ENCODE results near the gene RELN. TPM values are rescaled to one million over a fixed set of nuclear protein-coding genes. Genes with fewer than 3 reads are reported as not detected.
"Not testable (repeated sequence)": the region's sequence is repeated elsewhere in the genome, so short reads cannot be mapped to it uniquely, and the experiment has no call there.

RELN gene
- total RNA-seq, 1 experiment from 2014 or later, result 0.02 TPM

- Histone ChIP-seq H3K4ac (ENCODE audit: low read depth, low read length) (no peak overlapping the region), H3K9me3 (ENCODE audit: control insufficient read depth, low read depth, low read length) (no peaks in the 10 kb centered on the region), H2BK5ac (ENCODE audit: insufficient read length, low read length) (no peak overlapping the region), H2BK15ac (ENCODE audit: low read depth, low read length) (no peak overlapping the region), H4K20me1 (ENCODE audit: control insufficient read depth, insufficient read depth, insufficient read length) (no peaks in the 10 kb centered on the region), H3K27ac (ENCODE audit: insufficient read length, low read depth, low read length) (no peak overlapping the region), H2AK5ac (ENCODE audit: insufficient read length, low read length) (no peak overlapping the region), H3K18ac (ENCODE audit: insufficient read length, low read depth, low read length) (no peak overlapping the region), H3K14ac (ENCODE audit: insufficient read depth, low read length) (no peak overlapping the region), H3K79me1 (ENCODE audit: insufficient read depth, low read depth, low read length, poor library complexity, severe bottlenecking) (no peaks in the 10 kb centered on the region), H3T11ph (ENCODE audit: low read length) (no peak overlapping the region), H3K9ac (ENCODE audit: extremely low read depth, insufficient read length, low read length) (no peak overlapping the region), H3K4me1 (ENCODE audit: insufficient read depth, low read length) (no peaks in the 10 kb centered on the region), H4K91ac (ENCODE audit: insufficient read length, low read depth, low read length) (no peak overlapping the region), H2BK20ac (ENCODE audit: low read depth, low read length, poor library complexity, severe bottlenecking) (no peak overlapping the region), H3K23ac (ENCODE audit: insufficient read length, low read depth, low read length) (no peak overlapping the region), H3K23me2 (ENCODE audit: insufficient read length, low read depth, low read length, poor library complexity, severe bottlenecking) (no peaks in the 10 kb centered on the region), H2AFZ (ENCODE audit: low read length) (no peak overlapping the region), H2BK12ac (ENCODE audit: insufficient read length, low read depth, low read length) (no peak overlapping the region), H3K4me2 (ENCODE audit: insufficient read depth, insufficient read length, low read length) (no peak overlapping the region), H4K8ac (replicated peaks; ENCODE audit: insufficient read length, low read depth, low read length) (no peak overlapping the region), H2BK120ac (ENCODE audit: low read depth, low read length, poor library complexity, severe bottlenecking) (no peak overlapping the region), H3K27me3 (ENCODE audit: insufficient read depth, low read length) (no peaks in the 10 kb centered on the region), H3K56ac (ENCODE audit: insufficient read length, low read depth, low read length) (no peak overlapping the region), H4K5ac (ENCODE audit: insufficient read length, low read depth, low read length) (no peak overlapping the region), H3K79me2 (ENCODE audit: insufficient read depth, low read length) (no peaks in the 10 kb centered on the region)
- Mint-ChIP-seq H3K9me3 (no peaks in the 10 kb centered on the region), H3K36me3 (ENCODE audit: insufficient read depth in 1 of 3, low read depth in 3 of 3) (no peaks in the 10 kb centered on the region), H3K4me1 (no peaks in the 10 kb centered on the region), H3K4me3 (no peak overlapping the region), H3K27ac (no peak overlapping the region), H3K27me3 (ENCODE audit: low read depth) (no peaks in the 10 kb centered on the region)
- DNase-seq, result no peak
- WGBS (ENCODE audit: extremely low coverage, insufficient read length, low lambda C conversion rate), result no CpG with 5 or more reads among the region's 1 CpG
- TF ChIP-seq, protein P1, sequence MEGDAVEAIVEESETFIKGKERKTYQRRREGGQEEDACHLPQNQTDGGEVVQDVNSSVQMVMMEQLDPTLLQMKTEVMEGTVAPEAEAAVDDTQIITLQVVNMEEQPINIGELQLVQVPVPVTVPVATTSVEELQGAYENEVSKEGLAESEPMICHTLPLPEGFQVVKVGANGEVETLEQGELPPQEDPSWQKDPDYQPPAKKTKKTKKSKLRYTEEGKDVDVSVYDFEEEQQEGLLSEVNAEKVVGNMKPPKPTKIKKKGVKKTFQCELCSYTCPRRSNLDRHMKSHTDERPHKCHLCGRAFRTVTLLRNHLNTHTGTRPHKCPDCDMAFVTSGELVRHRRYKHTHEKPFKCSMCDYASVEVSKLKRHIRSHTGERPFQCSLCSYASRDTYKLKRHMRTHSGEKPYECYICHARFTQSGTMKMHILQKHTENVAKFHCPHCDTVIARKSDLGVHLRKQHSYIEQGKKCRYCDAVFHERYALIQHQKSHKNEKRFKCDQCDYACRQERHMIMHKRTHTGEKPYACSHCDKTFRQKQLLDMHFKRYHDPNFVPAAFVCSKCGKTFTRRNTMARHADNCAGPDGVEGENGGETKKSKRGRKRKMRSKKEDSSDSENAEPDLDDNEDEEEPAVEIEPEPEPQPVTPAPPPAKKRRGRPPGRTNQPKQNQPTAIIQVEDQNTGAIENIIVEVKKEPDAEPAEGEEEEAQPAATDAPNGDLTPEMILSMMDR (conservative IDR thresholded peaks at IDR 0.05), result no peak
Observed at GRCh38 chr7:103912891-103913605, 76.4 kb downstream of the RELN start.

DNA sequence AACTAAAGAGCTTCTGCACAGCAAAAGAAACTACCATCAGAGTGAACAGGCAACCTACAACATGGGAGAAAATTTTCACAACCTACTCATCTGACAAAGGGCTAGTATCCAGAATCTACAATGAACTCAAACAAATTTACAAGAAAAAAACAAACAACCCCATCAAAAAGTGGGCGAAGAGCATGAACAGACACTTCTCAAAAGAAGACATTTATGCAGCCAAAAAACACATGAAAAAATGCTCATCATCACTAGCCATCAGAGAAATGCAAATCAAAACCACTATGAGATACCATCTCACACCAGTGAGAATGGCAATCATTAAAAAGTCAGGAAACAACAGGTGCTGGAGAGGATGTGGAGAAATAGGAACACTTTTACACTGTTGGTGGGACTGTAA lies 78.4 kb downstream of the RELN start:
- H3K27me3 Mint-ChIP-seq (ENCODE audit: low read depth); H4K8ac ChIP-seq (replicated peaks; ENCODE audit: insufficient read length, low read depth, low read length); H3K4me3 Mint-ChIP-seq; H3K23ac ChIP-seq (ENCODE audit: insufficient read length, low read depth, low read length); H3K9ac ChIP-seq (ENCODE audit: extremely low read depth, insufficient read length, low read length); H3K4ac ChIP-seq (ENCODE audit: low read depth, low read length); H2BK20ac ChIP-seq (ENCODE audit: low read depth, low read length, poor library complexity, severe bottlenecking); H2BK5ac ChIP-seq (ENCODE audit: insufficient read length, low read length); H2AK5ac ChIP-seq (ENCODE audit: insufficient read length, low read length); H2AFZ ChIP-seq (ENCODE audit: low read length); H3K4me1 Mint-ChIP-seq; H3K4me2 ChIP-seq (ENCODE audit: insufficient read depth, insufficient read length, low read length); H3K9me3 ChIP-seq (ENCODE audit: control insufficient read depth, low read depth, low read length); H3K79me1 ChIP-seq (ENCODE audit: insufficient read depth, low read depth, low read length, poor library complexity, severe bottlenecking); H3K79me2 ChIP-seq (ENCODE audit: insufficient read depth, low read length); H3K23me2 ChIP-seq (ENCODE audit: insufficient read length, low read depth, low read length, poor library complexity, severe bottlenecking); H3T11ph ChIP-seq (ENCODE audit: low read length); H3K56ac ChIP-seq (ENCODE audit: insufficient read length, low read depth, low read length); H2BK12ac ChIP-seq (ENCODE audit: insufficient read length, low read depth, low read length); H3K18ac ChIP-seq (ENCODE audit: insufficient read length, low read depth, low read length); H3K27ac ChIP-seq (ENCODE audit: insufficient read length, low read depth, low read length); H2BK15ac ChIP-seq (ENCODE audit: low read depth, low read length); H4K91ac ChIP-seq (ENCODE audit: insufficient read length, low read depth, low read length); H4K5ac ChIP-seq (ENCODE audit: insufficient read length, low read depth, low read length); H3K4me1 ChIP-seq (ENCODE audit: insufficient read depth, low read length); H3K27me3 ChIP-seq (ENCODE audit: insufficient read depth, low read length); H3K27ac Mint-ChIP-seq; H2BK120ac ChIP-seq (ENCODE audit: low read depth, low read length, poor library complexity, severe bottlenecking); H3K9me3 Mint-ChIP-seq; DNase-seq; H3K14ac ChIP-seq (ENCODE audit: insufficient read depth, low read length); H4K20me1 ChIP-seq (ENCODE audit: control insufficient read depth, insufficient read depth, insufficient read length); H3K36me3 Mint-ChIP-seq (ENCODE audit: insufficient read depth in 1 of 3, low read depth in 3 of 3): not testable (repeated sequence)
- no CpG with 5 or more reads among the region's 1 CpG for WGBS (ENCODE audit: extremely low coverage, insufficient read length, low lambda C conversion rate)

Data from H9 (cell line).